ENCODE measurements around the gene TLDC2. TPM values are rescaled to one million over a fixed set of nuclear protein-coding genes. Genes with fewer than 3 reads are reported as not detected.
"Not testable (repeated sequence)": the region's sequence is repeated elsewhere in the genome, so short reads cannot be mapped to it uniquely, and the experiment has no call there.

TLDC2 gene
- total RNA-seq, 1 donor: 0.10 TPM

DNA sequence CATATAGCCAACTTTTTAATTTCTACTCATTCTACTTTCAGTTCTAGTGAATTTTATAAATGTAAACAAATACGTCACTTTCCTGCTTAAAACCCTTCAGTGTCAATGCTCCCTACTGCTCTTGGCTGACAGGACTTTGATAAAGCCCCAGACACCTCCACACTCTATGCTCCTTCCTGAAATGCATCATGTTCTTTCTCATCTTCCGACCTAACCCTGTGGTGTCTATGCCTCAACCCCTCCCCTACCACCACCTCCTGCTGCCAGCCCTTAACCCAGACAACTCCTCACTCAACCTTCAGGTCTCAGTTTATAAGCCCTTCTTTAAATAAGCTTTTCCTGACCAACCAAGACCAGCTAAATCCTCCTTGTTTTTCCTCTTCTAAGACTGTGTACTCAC lies 19.1 kb downstream of the TLDC2 start:
- Histone ChIP-seq H3K4me1 (ENCODE audit: insufficient read depth, low read length) (no peaks in the 10 kb centered on the region), H3K27me3 (ENCODE audit: insufficient read depth, low read length) (no peaks in the 10 kb centered on the region), H3K9me3 (ENCODE audit: low read depth, low read length) (no peaks in the 10 kb centered on the region), H3K4me3 (ENCODE audit: low read length) (no peak overlapping the region)

DNA sequence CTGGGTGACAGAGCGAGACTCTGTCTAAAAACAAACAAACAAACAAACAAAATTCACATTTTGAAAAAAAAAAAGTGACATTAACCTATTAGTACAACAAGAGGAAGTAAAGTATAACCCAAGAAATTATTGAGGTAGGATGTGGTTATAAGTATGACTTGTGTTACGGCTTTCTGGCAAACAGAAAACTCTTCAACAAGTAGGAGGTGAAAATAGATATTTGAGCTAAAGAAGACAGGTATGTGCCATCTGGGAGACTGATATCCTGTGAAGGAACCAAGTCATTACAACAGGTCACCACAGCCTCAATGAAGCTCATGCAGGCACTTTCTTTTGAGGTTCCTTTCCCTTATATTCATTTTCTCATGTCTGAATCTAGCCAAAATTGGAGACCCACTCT lies 28.8 kb downstream of the TLDC2 start:
- Histone ChIP-seq H3K9me3 (ENCODE audit: low read depth, low read length) (no peaks in the 10 kb centered on the region), H3K27me3 (ENCODE audit: insufficient read depth, low read length) (no peaks in the 10 kb centered on the region), H3K4me1 (ENCODE audit: insufficient read depth, low read length) (no peaks in the 10 kb centered on the region), H3K4me3 (ENCODE audit: low read length) (no peak overlapping the region)

DNA sequence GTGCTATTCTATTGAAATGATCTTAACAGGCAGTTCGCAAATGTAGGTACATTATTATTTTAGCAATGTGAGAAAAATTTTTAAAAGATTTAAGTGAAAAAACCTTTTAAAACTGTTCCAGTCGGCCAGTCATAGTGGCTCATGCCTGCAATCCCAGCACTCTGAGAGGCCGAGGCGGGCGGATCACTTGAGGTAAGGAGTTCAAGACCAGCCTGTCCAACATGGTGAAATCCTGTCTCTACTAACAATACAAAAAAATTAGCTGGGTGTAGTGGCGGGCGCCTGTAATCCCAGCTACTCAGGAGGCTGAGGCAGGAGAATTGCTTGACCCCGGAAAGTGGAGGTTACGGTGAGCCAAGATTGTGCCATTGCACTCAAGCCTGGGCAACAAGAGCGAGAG lies 29.6 kb downstream of the TLDC2 start:
- H3K9me3 ChIP-seq (ENCODE audit: low read depth, low read length); H3K27me3 ChIP-seq (ENCODE audit: insufficient read depth, low read length); H3K4me1 ChIP-seq (ENCODE audit: insufficient read depth, low read length); H3K4me3 ChIP-seq (ENCODE audit: low read length): not testable (repeated sequence)

DNA sequence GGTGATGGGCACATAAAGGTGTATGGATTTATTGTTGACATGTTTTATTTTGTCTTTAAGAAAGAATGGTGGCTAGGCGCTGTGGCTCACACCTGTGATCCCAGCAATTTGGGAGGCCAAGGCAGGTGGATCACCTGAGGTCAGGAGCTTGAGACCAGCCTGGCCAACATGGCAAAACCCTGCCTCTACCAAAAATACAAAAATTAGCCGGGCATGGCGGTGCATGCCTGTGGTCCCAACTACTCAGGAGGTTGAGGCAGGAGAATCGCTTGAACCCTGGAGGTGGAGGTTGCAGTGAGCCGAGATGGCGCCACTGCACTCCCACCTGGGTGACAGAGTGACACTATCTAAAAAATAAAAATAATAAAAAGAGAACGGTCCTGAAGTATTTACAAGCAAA lies 30.1 kb downstream of the TLDC2 start:
- not testable (repeated sequence) for H3K27me3 ChIP-seq (ENCODE audit: insufficient read depth, low read length); H3K4me3 ChIP-seq (ENCODE audit: low read length); H3K9me3 ChIP-seq (ENCODE audit: low read depth, low read length); H3K4me1 ChIP-seq (ENCODE audit: insufficient read depth, low read length)

DNA sequence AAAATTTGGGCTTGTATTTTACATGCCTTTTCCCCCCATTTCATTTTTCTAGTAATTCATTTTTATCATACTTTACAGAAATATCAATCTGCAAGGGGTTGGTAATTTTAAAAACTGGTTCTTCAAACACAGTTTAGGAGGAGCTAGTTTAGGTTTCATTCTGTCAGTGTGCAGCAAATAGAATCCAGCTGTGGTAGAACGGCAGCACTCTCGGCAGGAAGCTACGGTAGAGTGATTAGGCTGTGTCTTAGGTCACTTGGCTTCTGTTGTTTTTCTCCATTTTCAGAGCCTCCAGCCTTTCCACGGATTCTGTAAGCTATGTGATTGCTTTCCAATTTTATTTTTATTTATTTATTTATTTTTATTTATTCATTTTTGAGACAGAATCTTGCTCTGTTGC lies 32.7 kb downstream of the TLDC2 start:
- no peaks in the 10 kb centered on the region for H3K4me1 ChIP-seq (ENCODE audit: insufficient read depth, low read length)
- H3K9me3 ChIP-seq (ENCODE audit: low read depth, low read length): no peaks in the 10 kb centered on the region

DNA sequence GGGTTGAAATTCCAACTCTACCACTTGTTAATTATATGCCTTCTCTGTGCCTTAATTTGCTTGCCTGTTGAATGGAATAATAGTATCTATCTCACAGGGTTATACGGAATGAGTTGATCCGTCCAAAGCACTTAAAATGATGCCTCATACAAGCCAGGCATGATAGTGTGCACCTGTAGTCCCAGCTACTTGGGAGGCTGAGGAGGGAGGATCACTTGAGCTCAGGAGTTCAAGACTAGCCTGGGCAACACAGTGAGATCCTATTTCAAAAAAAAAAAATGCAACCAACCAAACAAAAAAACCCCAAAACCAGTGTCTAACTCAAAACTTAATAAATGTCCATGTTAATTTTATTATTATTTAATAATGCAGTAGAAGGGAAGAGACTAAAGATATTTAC lies 40.3 kb downstream of the TLDC2 start:
- Histone ChIP-seq H3K9me3 (ENCODE audit: low read depth, low read length) (no peaks in the 10 kb centered on the region), H3K4me1 (ENCODE audit: insufficient read depth, low read length) (no peaks in the 10 kb centered on the region), H3K4me3 (ENCODE audit: low read length) (no peak overlapping the region), H3K27me3 (ENCODE audit: insufficient read depth, low read length) (no peaks in the 10 kb centered on the region)

More for the DNA sequence above, 32.7 kb downstream of the TLDC2 start:
- Histone ChIP-seq H3K4me3 (ENCODE audit: low read length) (no peak overlapping the region), H3K27me3 (ENCODE audit: insufficient read depth, low read length) (no peaks in the 10 kb centered on the region)

DNA sequence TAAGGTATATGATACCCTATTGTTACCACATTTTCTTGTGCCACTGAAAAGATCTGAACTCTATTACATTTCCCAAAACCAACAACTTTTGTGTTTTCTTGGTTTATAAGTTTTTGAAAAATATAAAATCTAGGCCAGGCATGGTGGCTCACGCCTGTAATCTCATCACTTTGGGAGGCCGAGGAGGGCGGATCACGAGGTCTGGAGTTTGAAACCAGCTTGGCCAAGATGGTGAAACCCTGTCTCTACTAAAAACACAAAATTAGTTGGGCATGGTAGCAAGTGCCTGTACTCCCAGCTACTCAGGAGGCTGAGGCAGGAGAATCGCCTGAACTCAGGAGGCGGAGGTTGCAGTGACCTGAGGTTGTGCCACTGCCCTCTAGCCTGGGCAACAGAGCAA lies 41.3 kb downstream of the TLDC2 start:
- H3K4me1 ChIP-seq (ENCODE audit: insufficient read depth, low read length): no peaks in the 10 kb centered on the region
- H3K4me3 ChIP-seq (ENCODE audit: low read length): no peak overlapping the region
- H3K27me3 ChIP-seq (ENCODE audit: insufficient read depth, low read length): no peaks in the 10 kb centered on the region
- H3K9me3 ChIP-seq (ENCODE audit: low read depth, low read length): no peaks in the 10 kb centered on the region

DNA sequence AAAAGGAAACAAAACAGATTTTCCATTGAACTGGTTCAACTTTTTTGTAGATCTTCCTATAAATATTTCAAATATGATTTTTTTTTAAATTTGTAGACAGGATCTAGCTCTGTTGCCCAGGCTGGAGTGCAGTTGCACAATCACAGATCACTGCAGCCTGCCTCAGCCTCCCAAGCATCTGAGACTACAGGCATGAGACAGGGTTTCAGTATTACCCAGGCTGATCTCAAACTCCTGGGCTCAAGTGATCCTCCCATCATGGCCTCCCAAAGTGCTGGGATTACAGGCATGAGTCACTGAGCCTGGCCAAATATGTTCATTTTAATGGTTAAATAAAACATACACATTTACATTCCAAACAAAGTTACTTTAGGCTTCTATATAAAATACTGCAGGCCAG lies 42.0 kb downstream of the TLDC2 start:
- H3K27me3 ChIP-seq (ENCODE audit: insufficient read depth, low read length): no peaks in the 10 kb centered on the region

DNA sequence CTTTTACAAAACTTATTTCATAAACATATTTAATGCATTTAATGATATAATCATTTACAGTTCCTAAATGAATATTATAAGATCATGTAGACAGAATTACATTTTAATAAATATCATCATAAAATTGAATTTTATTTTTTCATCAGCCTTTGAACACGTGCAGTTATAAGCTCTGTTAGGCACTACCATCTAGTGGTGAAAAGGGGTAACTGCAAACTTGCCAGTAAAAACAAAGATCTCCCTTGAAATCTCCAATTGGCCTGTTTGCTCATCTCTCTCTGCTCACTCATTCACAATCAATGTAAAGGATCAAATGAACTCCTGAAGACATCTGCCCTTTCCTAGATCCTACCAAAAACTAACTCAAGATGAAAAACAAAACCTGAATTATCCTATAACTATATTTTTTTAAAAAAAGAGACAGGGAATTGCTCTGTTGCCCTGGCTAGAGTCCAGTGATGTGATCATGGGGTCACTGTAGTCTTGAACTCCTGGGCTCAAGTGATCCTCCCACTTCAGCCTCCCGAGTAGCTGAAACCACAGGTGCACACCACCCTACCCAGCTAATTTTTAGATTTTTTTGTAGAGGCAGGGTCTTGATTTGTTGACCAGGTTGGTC lies 43.9 kb downstream of the TLDC2 start:
- Histone ChIP-seq H3K4me3 (ENCODE audit: low read length) (no peak overlapping the region), H3K9me3 (ENCODE audit: low read depth, low read length) (no peaks in the 10 kb centered on the region), H3K4me1 (ENCODE audit: insufficient read depth, low read length) (peaks cover 10% of the 10 kb centered on the region), H3K27me3 (ENCODE audit: insufficient read depth, low read length) (no peaks in the 10 kb centered on the region)

More for the DNA sequence above, 42.0 kb downstream of the TLDC2 start:
- H3K9me3 ChIP-seq (ENCODE audit: low read depth, low read length): no peaks in the 10 kb centered on the region
- H3K4me3 ChIP-seq (ENCODE audit: low read length): no peak overlapping the region
- H3K4me1 ChIP-seq (ENCODE audit: insufficient read depth, low read length): no peaks in the 10 kb centered on the region

DNA sequence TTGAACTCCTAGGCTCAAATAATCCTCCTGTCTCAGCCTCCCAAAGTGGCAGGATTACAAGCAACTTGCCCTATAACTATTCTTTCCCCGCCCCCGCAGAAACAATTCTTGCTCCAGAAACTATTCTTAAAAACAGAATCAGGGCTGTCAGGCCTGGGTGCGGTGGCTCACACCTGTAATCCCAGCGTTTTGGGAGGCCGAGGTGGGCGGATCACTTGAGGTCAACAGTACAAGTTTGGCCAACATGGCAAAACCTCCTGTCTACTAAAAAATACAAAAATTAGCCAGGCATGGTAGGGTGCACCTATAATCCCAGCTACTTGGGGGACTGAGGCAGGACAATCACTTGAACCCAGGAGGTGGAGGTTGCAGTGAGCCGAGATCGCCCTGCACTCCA lies 44.4 kb downstream of the TLDC2 start:
- Histone ChIP-seq H3K4me3 (ENCODE audit: low read length) (no peak overlapping the region), H3K9me3 (ENCODE audit: low read depth, low read length) (no peaks in the 10 kb centered on the region), H3K27me3 (ENCODE audit: insufficient read depth, low read length) (no peaks in the 10 kb centered on the region), H3K4me1 (ENCODE audit: insufficient read depth, low read length) (peaks cover 10% of the 10 kb centered on the region)

DNA sequence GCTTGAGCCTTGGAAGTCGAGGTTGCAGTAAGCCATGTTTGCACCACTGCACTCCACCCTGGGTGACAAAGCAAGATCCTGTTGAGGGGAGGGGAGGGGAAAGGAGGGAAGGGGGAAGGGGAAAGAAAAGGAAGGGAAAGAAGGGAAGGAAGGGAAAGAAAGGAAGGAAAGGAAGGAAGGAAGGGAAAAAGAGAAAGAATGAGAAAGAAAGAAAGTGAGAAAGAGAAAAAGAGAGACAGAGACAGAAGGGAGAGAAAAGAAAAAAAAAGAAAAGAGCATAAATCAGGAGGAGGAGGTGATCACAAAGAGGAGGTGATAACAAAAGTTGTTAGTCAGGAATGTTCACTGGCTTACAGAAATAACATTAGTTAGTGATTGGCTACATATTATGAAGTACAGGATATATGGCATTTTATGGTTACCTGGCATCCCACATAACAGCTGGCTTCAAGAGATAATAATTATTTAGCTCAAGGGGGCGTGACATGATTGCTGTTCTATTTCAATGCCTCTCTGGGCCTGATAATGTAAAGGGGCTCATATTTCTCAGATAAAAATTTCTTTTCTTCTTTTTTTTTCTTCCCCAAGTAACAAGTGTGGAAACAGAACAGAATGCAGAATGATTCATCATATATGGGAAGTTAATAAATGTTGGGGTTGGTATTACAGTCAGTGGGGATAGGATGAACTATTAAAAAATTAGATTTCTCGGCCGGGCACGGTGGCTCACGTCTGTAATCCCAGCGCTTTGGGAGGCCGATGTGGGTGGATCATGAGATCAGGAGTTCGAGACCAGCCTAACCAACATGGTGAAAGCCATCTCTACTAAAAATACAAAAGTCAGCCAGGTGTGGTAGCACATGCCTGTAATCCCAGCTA lies 48.5 kb downstream of the TLDC2 start:
- Histone ChIP-seq H3K27me3 (ENCODE audit: insufficient read depth, low read length) (no peaks in the 10 kb centered on the region), H3K4me3 (ENCODE audit: low read length) (no peak overlapping the region), H3K4me1 (ENCODE audit: insufficient read depth, low read length) (peaks cover 16% of the 10 kb centered on the region), H3K9me3 (ENCODE audit: low read depth, low read length) (no peaks in the 10 kb centered on the region)

DNA sequence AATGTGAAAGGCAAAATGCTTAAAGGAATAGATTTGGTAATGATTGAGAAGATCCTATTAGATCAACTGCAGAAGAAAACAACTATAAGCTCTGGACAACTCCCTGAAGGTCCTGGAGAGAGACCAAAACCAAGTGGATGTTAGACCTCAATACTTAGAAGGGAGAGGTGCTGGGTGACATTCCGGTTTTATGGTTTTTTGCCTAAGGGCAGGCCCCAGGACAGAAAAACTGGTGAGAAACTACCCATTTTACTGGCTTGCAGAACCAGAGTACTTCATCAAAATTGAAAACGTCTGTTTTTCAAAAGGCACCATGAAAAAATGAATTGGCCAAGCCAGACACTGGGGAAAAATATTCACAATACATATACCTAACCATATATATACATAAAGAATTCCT lies 49.3 kb downstream of the TLDC2 start:
- Histone ChIP-seq H3K4me1 (ENCODE audit: insufficient read depth, low read length) (peaks cover 24% of the 10 kb centered on the region), H3K4me3 (ENCODE audit: low read length) (no peak overlapping the region), H3K9me3 (ENCODE audit: low read depth, low read length) (no peaks in the 10 kb centered on the region), H3K27me3 (ENCODE audit: insufficient read depth, low read length) (no peaks in the 10 kb centered on the region)

DNA sequence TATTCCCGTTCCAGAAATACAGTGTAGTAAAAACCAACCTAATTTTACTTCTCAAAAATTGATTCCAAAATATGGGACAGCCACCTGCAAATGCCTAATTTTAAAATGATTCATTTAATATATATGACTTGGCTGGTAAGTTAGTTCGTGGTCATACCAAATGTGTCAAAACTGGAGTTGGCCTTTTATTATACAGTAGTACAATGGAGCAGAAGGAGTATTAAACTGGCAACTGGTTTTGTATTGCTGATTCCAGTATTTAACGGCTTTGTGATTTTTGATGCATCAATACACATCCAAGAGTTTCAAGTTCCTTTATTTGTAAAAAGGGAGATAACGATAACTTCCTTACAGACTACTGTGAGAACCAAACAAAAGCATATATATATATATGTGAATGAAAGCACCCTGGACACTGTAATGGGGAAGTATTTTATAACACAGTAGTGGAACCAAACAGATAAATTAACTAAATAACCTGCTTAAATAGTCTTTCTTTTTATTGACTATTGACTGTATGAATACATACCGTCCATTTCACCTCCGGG lies 50.8 kb downstream of the TLDC2 start:
- Histone ChIP-seq H3K4me1 (ENCODE audit: insufficient read depth, low read length) (peaks cover 38% of the 10 kb centered on the region), H3K9me3 (ENCODE audit: low read depth, low read length) (no peaks in the 10 kb centered on the region), H3K27me3 (ENCODE audit: insufficient read depth, low read length) (no peaks in the 10 kb centered on the region), H3K4me3 (ENCODE audit: low read length) (no peak overlapping the region)

DNA sequence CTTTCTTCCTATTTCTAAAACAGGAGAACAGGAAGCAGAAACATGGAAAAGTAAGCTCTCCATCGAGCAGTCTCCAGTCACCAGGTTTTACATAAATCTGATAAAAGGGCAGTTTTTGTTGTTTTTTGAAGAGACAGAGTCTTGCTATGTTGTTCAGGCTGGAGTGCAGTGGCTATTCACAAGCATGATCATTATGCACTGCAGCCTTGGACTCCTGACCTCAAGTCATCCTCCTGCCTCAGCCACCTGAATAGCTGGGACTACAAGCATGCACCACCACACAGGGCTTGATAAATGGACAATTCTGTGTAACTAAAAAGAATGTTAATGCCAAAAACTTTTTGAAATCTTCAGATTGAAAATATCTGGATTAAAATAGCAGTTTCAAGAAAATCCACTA lies 51.8 kb downstream of the TLDC2 start:
- H3K4me3 ChIP-seq (ENCODE audit: low read length): no peak overlapping the region
- H3K9me3 ChIP-seq (ENCODE audit: low read depth, low read length): no peaks in the 10 kb centered on the region
- H3K4me1 ChIP-seq (ENCODE audit: insufficient read depth, low read length): peaks cover 48% of the 10 kb centered on the region
- no peaks in the 10 kb centered on the region for H3K27me3 ChIP-seq (ENCODE audit: insufficient read depth, low read length)

DNA sequence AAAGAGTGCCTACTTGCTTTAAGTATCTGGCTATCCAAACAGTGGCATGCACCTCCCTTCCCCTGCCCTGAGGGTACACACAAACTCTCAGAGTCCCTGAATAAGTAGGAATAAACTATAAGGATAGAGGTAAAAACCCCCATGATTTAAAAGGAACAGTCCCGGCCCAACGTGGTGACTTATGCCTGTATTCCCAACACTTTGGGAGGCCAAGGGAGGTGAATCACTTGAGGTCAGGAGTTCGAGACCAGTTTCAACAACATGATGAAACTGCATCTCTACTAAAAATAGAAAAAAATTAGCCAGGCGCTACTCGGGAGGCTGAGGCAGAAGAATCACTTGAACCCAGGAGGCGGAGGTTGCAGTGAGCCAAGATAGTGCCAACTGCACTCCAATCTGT lies 53.4 kb downstream of the TLDC2 start:
- Histone ChIP-seq H3K4me3 (ENCODE audit: low read length) (no peak overlapping the region), H3K27me3 (ENCODE audit: insufficient read depth, low read length) (no peaks in the 10 kb centered on the region), H3K9me3 (ENCODE audit: low read depth, low read length) (no peaks in the 10 kb centered on the region), H3K4me1 (ENCODE audit: insufficient read depth, low read length) (peaks cover 55% of the 10 kb centered on the region)

DNA sequence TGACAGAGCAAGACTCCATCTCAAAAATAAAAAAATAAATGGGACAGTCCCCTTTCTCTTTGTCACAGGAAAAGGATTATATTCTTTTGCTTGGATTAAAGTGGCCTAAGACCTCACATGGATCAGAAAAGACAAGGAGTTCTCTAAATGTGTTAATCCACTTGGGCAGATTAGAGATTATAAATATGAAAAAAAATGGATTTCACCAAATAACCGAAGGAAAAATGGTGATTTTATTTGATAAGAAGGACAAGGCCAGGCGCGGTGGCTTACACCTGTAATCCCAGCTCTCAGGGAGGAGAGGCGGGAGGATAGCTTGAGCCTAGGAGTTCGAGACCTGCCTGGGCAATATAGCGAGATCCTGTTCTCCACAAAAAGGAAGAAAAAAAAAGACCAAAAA lies 53.8 kb downstream of the TLDC2 start:
- H3K4me3 ChIP-seq (ENCODE audit: low read length): no peak overlapping the region
- H3K27me3 ChIP-seq (ENCODE audit: insufficient read depth, low read length): no peaks in the 10 kb centered on the region
- H3K4me1 ChIP-seq (ENCODE audit: insufficient read depth, low read length): peaks cover 53% of the 10 kb centered on the region
- no peaks in the 10 kb centered on the region for H3K9me3 ChIP-seq (ENCODE audit: low read depth, low read length)

Measured in mononuclear cell (primary cell).